A673 (cell line): ENCODE data around the gene DPF1. TPM values are rescaled to one million over a fixed set of nuclear protein-coding genes. Genes with fewer than 3 reads are reported as not detected.

Experiments used
- BruUV-seq: library from RNA; stranded (reverse); fragments of 400-500 nt; replicated peaks from 2 replicates; lab custom pipeline; 2021; lab: Mats Ljungman, UMichigan
- CTCF ChIA-PET: fragments of 300-600 bp; sonication (Branson Sonifier 250); formaldehyde crosslinking; loops from one replicate; lab custom pipeline; 2022; ENCODE audit warnings: antibody characterized with exemption; lab: Charles Lee
- POLR2A ChIA-PET: fragments of 300-600 bp; sonication (Branson Sonifier 250); formaldehyde crosslinking; loops from one replicate; lab custom pipeline; 2022; ENCODE audit warnings: antibody characterized with exemption; ENCODE audit not compliant: low non-redundant PET; lab: Charles Lee
- DNase-seq: peaks from one replicate; pipeline ENCODE4 v3.0.0-alpha.2; 2015; ENCODE audit warnings: low spot score
- H3K27ac ChIP-seq: fragments of 200-600 bp; sonication (generic); 2 replicates; pipeline ENCODE4 v1.5.1; 2016; ENCODE audit warnings: mixed run types, low read depth, mild to moderate bottlenecking, mixed read lengths, antibody characterized with exemption, low read length; ENCODE audit not compliant: poor library complexity, severe bottlenecking
- H3K27me3 ChIP-seq: fragments of 200-600 bp; sonication (generic); replicated peaks from 2 replicates; pipeline ENCODE4 v1.6.1; 2017; ENCODE audit warnings: mixed run types, low read depth, mild to moderate bottlenecking, mixed read lengths, antibody characterized with exemption, low read length; ENCODE audit not compliant: insufficient read depth, poor library complexity
- H3K36me3 ChIP-seq: fragments of 200-600 bp; sonication (generic); 2 replicates; pipeline ENCODE4 v1.6.1; 2016; ENCODE audit warnings: mixed run types, mild to moderate bottlenecking, mixed read lengths, antibody characterized with exemption, low read length; ENCODE audit not compliant: insufficient read depth, poor library complexity, severe bottlenecking
- H3K4me1 ChIP-seq: fragments of 200-600 bp; sonication (generic); 2 replicates; pipeline ENCODE4 v1.6.1; 2017; ENCODE audit warnings: mixed run types, mild to moderate bottlenecking, mixed read lengths, antibody characterized with exemption, low read length; ENCODE audit not compliant: insufficient read depth, poor library complexity, severe bottlenecking
- H3K4me3 ChIP-seq: fragments of 200-600 bp; sonication (generic); 2 replicates; pipeline ENCODE4 v1.5.1; 2016; ENCODE audit warnings: low read depth, mixed run types, mild to moderate bottlenecking, mixed read lengths, low read length; ENCODE audit not compliant: poor library complexity, severe bottlenecking
- H3K9me3 ChIP-seq: fragments of 200-600 bp; sonication (generic); 2 replicates; pipeline ENCODE4 v1.6.1; 2016; ENCODE audit warnings: mixed run types, low read depth, mild to moderate bottlenecking, mixed read lengths, antibody characterized with exemption, low read length; ENCODE audit not compliant: poor library complexity, severe bottlenecking
- EZH2 ChIP-seq: fragments of 200-600 bp; sonication (generic); IDR thresholded peaks from 2 replicates; pipeline ENCODE4 v1.6.1; 2017; ENCODE audit warnings: borderline replicate concordance, low read depth, mild to moderate bottlenecking, mixed read lengths, antibody characterized with exemption, low read length; ENCODE audit not compliant: poor library complexity, severe bottlenecking
- intact Hi-C: fragments of 100-400 bp; cut with micrococcal nuclease; formaldehyde crosslinking; loops from one replicate; pipeline ENCODE4 v1.10.0; 2022; ENCODE audit not compliant: unreplicated experiment
- total RNA-seq: library from RNA; stranded (reverse); gene quantifications from 2 replicates; pipeline ENCODE4 v1.2.3, GENCODE V29; 2021
- TF ChIP-seq, protein P1 (sequence below): fragments of 300-800, 200-600 bp; sonication (generic); conservative IDR thresholded peaks from 2 replicates; pipeline ENCODE4 v1.5.1; 2017; ENCODE audit warnings: low read depth, mild to moderate bottlenecking, antibody characterized with exemption, low read length, moderate library complexity, mixed read lengths

The DPF1 gene
- total RNA-seq, 1 experiment from 2014 or later: 6.3 TPM

DNA sequence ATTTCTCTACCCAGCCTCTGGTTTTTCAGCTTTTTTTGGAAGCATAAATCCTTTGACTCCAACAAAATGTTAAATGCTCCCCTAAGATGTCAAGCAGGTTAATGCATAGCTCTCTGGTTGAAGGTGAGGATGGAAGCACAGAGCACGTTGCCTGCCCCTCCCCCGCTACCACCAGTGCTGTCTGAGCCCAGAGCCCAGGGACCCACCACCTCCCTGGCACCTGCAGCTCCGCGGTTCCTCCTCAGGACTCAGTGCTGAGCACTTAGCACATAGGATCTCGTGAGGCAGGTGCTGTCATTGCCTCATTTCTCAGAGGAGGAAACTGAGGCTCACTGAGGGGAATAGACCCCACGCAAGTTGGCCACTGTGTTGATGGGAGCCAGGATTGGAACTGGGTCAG is 48.6 kb downstream of the DPF1 start:
- no peaks in the 10 kb centered on the region for H3K36me3 ChIP-seq
- no TSS peak for BruUV-seq
- H3K27me3 ChIP-seq: no peaks in the 10 kb centered on the region
- TF ChIP-seq, protein P1, sequence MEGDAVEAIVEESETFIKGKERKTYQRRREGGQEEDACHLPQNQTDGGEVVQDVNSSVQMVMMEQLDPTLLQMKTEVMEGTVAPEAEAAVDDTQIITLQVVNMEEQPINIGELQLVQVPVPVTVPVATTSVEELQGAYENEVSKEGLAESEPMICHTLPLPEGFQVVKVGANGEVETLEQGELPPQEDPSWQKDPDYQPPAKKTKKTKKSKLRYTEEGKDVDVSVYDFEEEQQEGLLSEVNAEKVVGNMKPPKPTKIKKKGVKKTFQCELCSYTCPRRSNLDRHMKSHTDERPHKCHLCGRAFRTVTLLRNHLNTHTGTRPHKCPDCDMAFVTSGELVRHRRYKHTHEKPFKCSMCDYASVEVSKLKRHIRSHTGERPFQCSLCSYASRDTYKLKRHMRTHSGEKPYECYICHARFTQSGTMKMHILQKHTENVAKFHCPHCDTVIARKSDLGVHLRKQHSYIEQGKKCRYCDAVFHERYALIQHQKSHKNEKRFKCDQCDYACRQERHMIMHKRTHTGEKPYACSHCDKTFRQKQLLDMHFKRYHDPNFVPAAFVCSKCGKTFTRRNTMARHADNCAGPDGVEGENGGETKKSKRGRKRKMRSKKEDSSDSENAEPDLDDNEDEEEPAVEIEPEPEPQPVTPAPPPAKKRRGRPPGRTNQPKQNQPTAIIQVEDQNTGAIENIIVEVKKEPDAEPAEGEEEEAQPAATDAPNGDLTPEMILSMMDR: no peak
- TF ChIP-seq EZH2: no peak
- H3K9me3 ChIP-seq: no peaks in the 10 kb centered on the region
- ChIA-PET CTCF (no interaction called here), POLR2A (no interaction called here)
- intact Hi-C loops: no loop called here
- H3K4me1 ChIP-seq: no peaks in the 10 kb centered on the region
- no peak for DNase-seq
- H3K4me3 ChIP-seq: no peak overlapping the region
- no peak overlapping the region for H3K27ac ChIP-seq

DNA sequence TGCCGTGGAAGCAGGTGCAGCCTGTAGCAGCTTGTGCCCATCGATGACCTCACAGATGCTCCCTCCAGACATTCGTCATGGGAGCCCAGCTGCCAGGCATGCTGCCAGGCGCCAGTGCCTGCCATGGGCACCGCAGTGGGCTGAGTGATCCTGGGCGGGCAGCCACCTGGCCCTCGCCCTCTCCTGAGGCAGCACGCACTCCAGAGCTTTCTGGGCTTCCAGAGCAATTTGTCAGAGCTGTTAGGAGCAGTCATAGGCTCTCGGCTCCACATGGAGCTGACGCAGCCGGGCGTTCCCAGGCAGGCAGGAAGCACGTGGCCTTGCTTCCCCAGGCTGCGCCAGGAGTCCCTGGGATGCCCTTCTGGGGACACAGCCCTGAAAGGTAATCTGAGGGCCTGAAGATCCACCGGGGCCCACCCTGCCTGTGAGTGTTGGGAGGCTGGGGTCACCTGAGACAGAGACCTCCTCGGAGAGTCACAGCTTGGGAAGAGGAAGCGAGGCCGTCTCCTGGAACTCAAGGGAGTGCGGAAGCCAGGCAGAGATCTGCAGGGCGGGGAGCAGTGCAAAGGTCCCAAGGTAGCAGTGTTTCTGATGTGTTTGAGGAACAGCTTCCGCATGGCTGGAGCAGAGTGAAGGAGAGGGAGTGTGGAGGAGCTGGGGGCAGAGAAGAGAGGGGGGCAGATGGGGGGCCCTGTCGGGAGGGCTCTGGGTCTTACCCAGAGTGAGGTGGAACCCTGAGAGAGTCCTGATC is 50.6 kb downstream of the DPF1 start:
- Histone ChIP-seq H3K4me3 (no peak overlapping the region), H3K36me3 (no peaks in the 10 kb centered on the region), H3K27ac (no peak overlapping the region), H3K27me3 (no peaks in the 10 kb centered on the region), H3K9me3 (no peaks in the 10 kb centered on the region), H3K4me1 (no peaks in the 10 kb centered on the region)
- ChIA-PET POLR2A (no interaction called here), CTCF (no interaction called here)
- no peak for TF ChIP-seq EZH2
- TF ChIP-seq, protein P1: no peak
- BruUV-seq: no TSS peak
- DNase-seq: no peak
- intact Hi-C loops: no loop called here

DNA sequence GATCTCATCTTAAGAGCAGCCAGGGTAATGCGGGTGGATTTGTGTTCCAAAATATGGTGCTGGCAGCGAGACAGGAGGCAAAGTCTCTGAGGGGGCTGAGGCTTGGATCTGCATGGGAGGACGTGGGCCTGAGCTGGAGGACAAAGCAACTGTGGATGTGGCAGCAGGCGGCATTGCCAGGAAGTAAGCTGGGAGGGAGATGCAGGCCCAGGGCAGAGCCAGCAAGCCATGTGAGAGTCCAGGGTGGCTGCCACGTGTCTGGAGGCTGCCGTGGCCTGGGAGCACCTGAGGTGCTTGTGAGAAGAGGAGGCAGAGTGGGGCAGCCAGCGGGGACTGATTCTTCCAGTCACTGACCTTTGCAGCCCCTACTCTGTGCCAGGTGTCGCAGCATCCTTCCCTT is 52.0 kb downstream of the DPF1 start:
- no peaks in the 10 kb centered on the region for H3K36me3 ChIP-seq
- no TSS peak for BruUV-seq
- DNase-seq: no peak
- intact Hi-C loops: no loop called here
- H3K27me3 ChIP-seq: no peaks in the 10 kb centered on the region
- no peak overlapping the region for H3K27ac ChIP-seq
- POLR2A ChIA-PET: no interaction called here
- no peaks in the 10 kb centered on the region for H3K9me3 ChIP-seq
- TF ChIP-seq EZH2: no peak
- TF ChIP-seq, protein P1: no peak
- no peaks in the 10 kb centered on the region for H3K4me1 ChIP-seq
- H3K4me3 ChIP-seq: no peak overlapping the region
- CTCF ChIA-PET: no interaction called here
